ENCODE results near the gene MYO9B. TPM values are rescaled to one million over a fixed set of nuclear protein-coding genes. Genes with fewer than 3 reads are reported as not detected.

The MYO9B gene
- total and polyA plus RNA-seq, 2 experiments from 2014 or later: 29.9 to 32.4 TPM

DNA sequence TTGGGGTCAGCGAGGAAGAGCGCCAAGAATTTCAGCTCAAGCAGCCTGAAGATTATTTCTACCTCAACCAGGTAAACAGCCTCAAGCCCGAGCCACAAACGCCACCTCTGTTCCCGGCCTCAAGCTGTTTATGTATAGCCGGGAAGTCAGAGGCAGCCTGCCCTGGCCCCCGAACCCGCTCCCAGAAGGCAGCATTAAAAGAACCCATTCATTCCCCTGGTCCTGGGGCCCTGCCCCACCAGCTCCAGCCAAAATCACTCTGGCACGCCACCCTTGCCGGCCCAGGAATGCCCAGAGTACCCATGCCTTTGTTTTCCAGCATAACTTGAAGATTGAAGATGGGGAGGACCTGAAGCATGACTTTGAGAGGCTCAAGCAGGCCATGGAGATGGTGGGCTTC, 78.4 kb downstream of the MYO9B start:
- WGBS (ENCODE audit: low lambda C conversion rate, missing lambda C conversion rate): 96% methylated on average over 10 of the region's 10 CpGs
- H3K36me3 ChIP-seq (replicated peaks; ENCODE audit: insufficient read depth, low read depth): no peaks in the 10 kb centered on the region
- no peak overlapping the region for H3K4me3 ChIP-seq

GRCh38 chr19:17155251-17155650, 79.7 kb downstream of the MYO9B start:
- WGBS (ENCODE audit: low lambda C conversion rate, missing lambda C conversion rate): 96% methylated on average over 7 of the region's 7 CpGs
- Histone ChIP-seq H3K4me1 (ENCODE audit: insufficient read depth) (no peaks in the 10 kb centered on the region), H3K36me3 (replicated peaks; ENCODE audit: insufficient read depth, low read depth) (no peaks in the 10 kb centered on the region), H3K27ac (no peak overlapping the region), H2AFZ (no peak overlapping the region), H3K9me3 (ENCODE audit: low read depth) (no peaks in the 10 kb centered on the region), H3K4me3 (no peak overlapping the region), H3K9me2 (replicated peaks; ENCODE audit: insufficient read depth) (no peaks in the 10 kb centered on the region), H3K79me2 (no peaks in the 10 kb centered on the region), H3K4me2 (no peak overlapping the region), H4K20me1 (ENCODE audit: insufficient read depth, poor library complexity, severe bottlenecking) (no peaks in the 10 kb centered on the region), H3K27me3 (no peaks in the 10 kb centered on the region)
- no peak for DNase-seq (ENCODE audit: low spot score)
- TF ChIP-seq EZH2 (IDR thresholded peaks at IDR 0.05; ENCODE audit: borderline replicate concordance) (no peak), EZH2phosphoT487 (IDR thresholded peaks at IDR 0.05; ENCODE audit: low read depth, severe bottlenecking, unreplicated experiment) (no peak)
- TF ChIP-seq, protein P1, sequence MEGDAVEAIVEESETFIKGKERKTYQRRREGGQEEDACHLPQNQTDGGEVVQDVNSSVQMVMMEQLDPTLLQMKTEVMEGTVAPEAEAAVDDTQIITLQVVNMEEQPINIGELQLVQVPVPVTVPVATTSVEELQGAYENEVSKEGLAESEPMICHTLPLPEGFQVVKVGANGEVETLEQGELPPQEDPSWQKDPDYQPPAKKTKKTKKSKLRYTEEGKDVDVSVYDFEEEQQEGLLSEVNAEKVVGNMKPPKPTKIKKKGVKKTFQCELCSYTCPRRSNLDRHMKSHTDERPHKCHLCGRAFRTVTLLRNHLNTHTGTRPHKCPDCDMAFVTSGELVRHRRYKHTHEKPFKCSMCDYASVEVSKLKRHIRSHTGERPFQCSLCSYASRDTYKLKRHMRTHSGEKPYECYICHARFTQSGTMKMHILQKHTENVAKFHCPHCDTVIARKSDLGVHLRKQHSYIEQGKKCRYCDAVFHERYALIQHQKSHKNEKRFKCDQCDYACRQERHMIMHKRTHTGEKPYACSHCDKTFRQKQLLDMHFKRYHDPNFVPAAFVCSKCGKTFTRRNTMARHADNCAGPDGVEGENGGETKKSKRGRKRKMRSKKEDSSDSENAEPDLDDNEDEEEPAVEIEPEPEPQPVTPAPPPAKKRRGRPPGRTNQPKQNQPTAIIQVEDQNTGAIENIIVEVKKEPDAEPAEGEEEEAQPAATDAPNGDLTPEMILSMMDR (IDR thresholded peaks at IDR 0.05; ENCODE audit: poor library complexity): no peak

More for the DNA sequence above, 78.4 kb downstream of the MYO9B start:
- Histone ChIP-seq H3K9me3 (ENCODE audit: low read depth) (no peaks in the 10 kb centered on the region), H3K27ac (no peak overlapping the region), H3K9me2 (replicated peaks; ENCODE audit: insufficient read depth) (no peaks in the 10 kb centered on the region), H3K4me1 (ENCODE audit: insufficient read depth) (no peaks in the 10 kb centered on the region), H3K4me2 (no peak overlapping the region), H3K27me3 (no peaks in the 10 kb centered on the region), H4K20me1 (ENCODE audit: insufficient read depth, poor library complexity, severe bottlenecking) (no peaks in the 10 kb centered on the region), H2AFZ (no peak overlapping the region), H3K79me2 (no peaks in the 10 kb centered on the region)
- TF ChIP-seq, protein P1 (IDR thresholded peaks at IDR 0.05; ENCODE audit: poor library complexity): no peak
- TF ChIP-seq EZH2 (IDR thresholded peaks at IDR 0.05; ENCODE audit: borderline replicate concordance): no peak
- no peak for TF ChIP-seq EZH2phosphoT487 (IDR thresholded peaks at IDR 0.05; ENCODE audit: low read depth, severe bottlenecking, unreplicated experiment)
- DNase-seq (ENCODE audit: low spot score): no peak

GRCh38 chr19:17156296-17156946, 80.8 kb downstream of the MYO9B start:
- Histone ChIP-seq H3K9me3 (ENCODE audit: low read depth) (no peaks in the 10 kb centered on the region), H3K36me3 (replicated peaks; ENCODE audit: insufficient read depth, low read depth) (no peaks in the 10 kb centered on the region), H2AFZ (no peak overlapping the region), H3K79me2 (no peaks in the 10 kb centered on the region), H3K4me2 (no peak overlapping the region), H3K27ac (no peak overlapping the region), H3K4me3 (no peak overlapping the region), H3K4me1 (ENCODE audit: insufficient read depth) (no peaks in the 10 kb centered on the region), H3K27me3 (no peaks in the 10 kb centered on the region), H4K20me1 (ENCODE audit: insufficient read depth, poor library complexity, severe bottlenecking) (no peaks in the 10 kb centered on the region), H3K9me2 (replicated peaks; ENCODE audit: insufficient read depth) (no peaks in the 10 kb centered on the region)
- DNase-seq (ENCODE audit: low spot score): no peak
- TF ChIP-seq EZH2 (IDR thresholded peaks at IDR 0.05; ENCODE audit: borderline replicate concordance): no peak
- no peak for TF ChIP-seq EZH2phosphoT487 (IDR thresholded peaks at IDR 0.05; ENCODE audit: low read depth, severe bottlenecking, unreplicated experiment)
- TF ChIP-seq, protein P1 (IDR thresholded peaks at IDR 0.05; ENCODE audit: poor library complexity): no peak
- WGBS (ENCODE audit: low lambda C conversion rate, missing lambda C conversion rate): 93% methylated on average over 11 of the region's 11 CpGs

All from hepatocyte (in vitro differentiated cells).